GM13976 (cell line): ENCODE measurements around the gene SLC46A2.

Source experiments
- DNase-seq: peaks from one replicate; pipeline ENCODE4 v3.0.0; 2012; ENCODE audit warnings: low spot score
- CTCF ChIP-seq: IDR thresholded peaks from 2 replicates; pipeline ENCODE4 v1.5.1; 2012; ENCODE audit warnings: borderline replicate concordance, mild to moderate bottlenecking; ENCODE audit not compliant: insufficient read depth; ENCODE audit errors: extremely low read depth, missing control alignments, control extremely low read depth
- in situ Hi-C: fragments of 300-500 bp; cut with MboI; formaldehyde crosslinking; loops from one replicate; pipeline ENCODE4 v1.12.0; 2022; ENCODE audit warnings: low sequenced_read_pairs, mixed read lengths, inconsistent platforms; ENCODE audit not compliant: unreplicated experiment

The SLC46A2 gene

GRCh38 chr9:112850840-112851239 is 39.8 kb downstream of the SLC46A2 start:
- in situ Hi-C loops = no loop called here
- TF ChIP-seq CTCF = no peak
- DNase-seq = no peak

GRCh38 chr9:112849363-112849922 is 41.2 kb downstream of the SLC46A2 start:
- no peak for TF ChIP-seq CTCF
- in situ Hi-C loops = no loop called here
- DNase-seq = no peak

DNA sequence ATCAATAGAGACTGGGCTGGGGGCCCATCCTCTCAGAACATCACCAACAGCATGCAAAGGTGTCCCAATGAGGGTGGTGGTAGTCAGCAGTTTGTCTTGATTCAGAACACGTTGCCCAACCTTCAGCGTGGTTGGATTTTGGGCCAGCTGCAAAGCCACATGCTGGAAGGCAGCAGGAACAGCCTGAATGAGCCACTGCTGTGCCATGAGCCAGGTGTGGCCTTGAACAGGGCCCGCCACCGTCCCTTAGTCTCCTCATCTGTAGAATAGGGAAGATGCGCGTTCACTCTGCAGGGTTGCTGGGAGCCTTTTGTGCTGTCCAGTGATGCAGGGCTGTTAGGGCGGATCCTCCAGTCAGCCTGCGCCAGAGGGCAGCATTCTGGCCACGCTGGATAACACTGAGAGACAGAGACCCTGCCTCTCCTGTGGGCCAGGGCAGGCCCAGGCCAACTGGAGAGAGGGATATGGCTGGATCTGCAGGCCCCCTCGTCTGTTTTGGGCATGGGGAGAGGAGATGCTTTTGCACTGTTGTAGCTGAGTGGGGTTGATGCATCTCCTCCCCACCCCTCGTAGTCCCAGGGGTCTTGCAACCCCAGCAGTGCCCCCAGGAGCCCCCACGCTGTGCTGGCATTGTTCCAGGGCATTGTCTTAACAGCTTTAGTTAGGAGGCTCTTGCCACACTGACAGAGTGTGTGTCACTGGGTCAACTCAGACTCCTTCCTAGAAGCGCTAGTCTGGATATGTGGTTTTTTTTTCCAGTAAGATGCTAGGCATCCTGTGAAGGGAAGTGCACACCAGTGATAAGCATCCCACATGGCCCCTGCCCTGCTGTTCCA is 42.1 kb downstream of the SLC46A2 start:
- in situ Hi-C loops = no loop called here
- DNase-seq = no peak
- TF ChIP-seq CTCF = no peak

- in situ Hi-C loops = no loop called here
- TF ChIP-seq CTCF = no peak
- no peak for DNase-seq
Measured at GRCh38 chr9:112846528-112847488, 43.9 kb downstream of the SLC46A2 start.

- peak; percentile 93 for TF ChIP-seq CTCF
- in situ Hi-C loops = no loop called here
- DNase-seq = peak; percentile 84
Measured at GRCh38 chr9:112844771-112845542, 45.7 kb downstream of the SLC46A2 start.

GRCh38 chr9:112842555-112842954 is 48.1 kb downstream of the SLC46A2 start:
- TF ChIP-seq CTCF = no peak
- no peak for DNase-seq
- in situ Hi-C loops = no loop called here
